PC-9 (cell line): ENCODE measurements around the gene UBA52. TPM values are rescaled to one million over a fixed set of nuclear protein-coding genes. Genes with fewer than 3 reads are reported as not detected.
A peak's percentile ranks its signal among the peaks of the same experiment; 100 is the strongest.

ENCODE experiments used
- BruUV-seq: library from RNA; stranded (reverse); fragments of 400-500 nt; replicated peaks from 2 replicates; lab custom pipeline; 2021; lab: Mats Ljungman, UMichigan
- CTCF ChIA-PET: fragments of 300-600 bp; sonication (Branson Sonifier 250); formaldehyde crosslinking; loops from one replicate; lab custom pipeline; 2022; ENCODE audit warnings: antibody characterized with exemption; lab: Charles Lee
- POLR2A ChIA-PET: fragments of 300-600 bp; sonication (Branson Sonifier 250); formaldehyde crosslinking; loops from one replicate; lab custom pipeline; 2022; ENCODE audit warnings: antibody characterized with exemption; ENCODE audit not compliant: unreplicated experiment; lab: Charles Lee
- DNase-seq, 2 experiments: peaks; one replicate each; pipeline versions ENCODE4 v3.0.0 to v3.0.0-alpha.2; 2015 to 2022; ENCODE audit warnings: mixed read lengths in 1 of 2
- H2AFZ ChIP-seq: fragments of 200-600 bp; sonication (generic); 2 replicates; pipeline ENCODE4 v1.8.1; 2017; ENCODE audit warnings: antibody characterized with exemption
- H3F3A ChIP-seq: fragments of 200-600 bp; sonication (generic); 2 replicates; pipeline ENCODE4 v1.8.1; 2017; ENCODE audit warnings: antibody characterized with exemption, mild to moderate bottlenecking, low read depth; ENCODE audit not compliant: insufficient read depth
- H3K27ac ChIP-seq: fragments of 200-600 bp; sonication (generic); 2 replicates; pipeline ENCODE4 v1.6.1; 2016; ENCODE audit warnings: mixed run types
- H3K27me3 ChIP-seq: fragments of 200-600 bp; sonication (generic); 2 replicates; pipeline ENCODE4 v1.6.1; 2016; ENCODE audit warnings: low read depth, mixed run types; ENCODE audit not compliant: insufficient read depth
- H3K36me3 ChIP-seq: fragments of 200-600 bp; sonication (generic); 2 replicates; pipeline ENCODE4 v1.6.1; 2016; ENCODE audit warnings: low read depth, mixed run types
- H3K4me1 ChIP-seq: fragments of 200-600 bp; sonication (generic); replicated peaks from 2 replicates; pipeline ENCODE4 v1.6.1; 2016; ENCODE audit warnings: mixed run types; ENCODE audit not compliant: insufficient read depth
- H3K4me2 ChIP-seq: fragments of 200-600 bp; sonication (generic); 2 replicates; pipeline ENCODE4 v1.6.1; 2017; ENCODE audit warnings: mixed run types
- H3K4me3 ChIP-seq: fragments of 200-600 bp; sonication (generic); 2 replicates; pipeline ENCODE4 v1.6.1; 2016; ENCODE audit warnings: mixed run types
- H3K79me2 ChIP-seq: fragments of 200-600 bp; sonication (generic); 2 replicates; pipeline ENCODE4 v1.6.1; 2017; ENCODE audit warnings: low read depth, mixed run types
- H3K9me2 ChIP-seq: fragments of 200-600 bp; sonication (generic); 2 replicates; pipeline ENCODE4 v1.8.1; 2017; ENCODE audit warnings: mild to moderate bottlenecking; ENCODE audit not compliant: insufficient read depth
- H3K9me3 ChIP-seq: fragments of 200-600 bp; sonication (generic); 2 replicates; pipeline ENCODE4 v1.8.1; 2016; ENCODE audit warnings: low read depth; ENCODE audit not compliant: insufficient read depth
- H4K20me1 ChIP-seq: fragments of 200-600 bp; sonication (generic); 2 replicates; pipeline ENCODE4 v1.8.1; 2017; ENCODE audit not compliant: insufficient read depth
- CTCF ChIP-seq: fragments of 200-600 bp; sonication (generic); conservative IDR thresholded peaks from 2 replicates; pipeline ENCODE4 v1.6.1; 2017; ENCODE audit warnings: mixed run types, antibody characterized with exemption, mild to moderate bottlenecking, moderate library complexity
- EZH2 ChIP-seq: fragments of 200-600 bp; sonication (generic); IDR thresholded peaks from 2 replicates; pipeline ENCODE4 v1.8.0; 2017; ENCODE audit warnings: antibody characterized with exemption, low read depth
- intact Hi-C: fragments of 100-400 bp; cut with micrococcal nuclease; formaldehyde crosslinking; loops from one replicate; pipeline ENCODE4 v1.10.0; 2022; ENCODE audit not compliant: unreplicated experiment
- total RNA-seq: library from RNA; stranded (reverse); gene quantifications from 2 replicates; pipeline ENCODE4 v1.2.3, GENCODE V29; 2021

UBA52 gene
- total RNA-seq, 1 experiment from 2014 or later = 1,141 TPM

- H3K4me1 ChIP-seq = peaks cover 10% of the 10 kb centered on the region; the same call in 1 of the 2 replicates
- H3K27ac ChIP-seq = no peak overlapping the region
- POLR2A ChIA-PET = interaction anchor here (0.6 to 0.7 kb wide), 5 partner anchors 13 to 622 kb away, joined by 3 to 12 read pairs (median 5); partner anchors contain the start of genes KXD1 and UBA52
- peaks cover 17% of the 10 kb centered on the region for H3K79me2 ChIP-seq
- H3K9me2 ChIP-seq = no peaks in the 10 kb centered on the region
- peaks cover 6% of the 10 kb centered on the region; the same call in 1 of the 2 replicates for H3F3A ChIP-seq
- CTCF ChIA-PET = interaction anchor here (0.8 kb wide), 1 partner anchor 15 kb away, joined by 4 read pairs; no protein-coding TSS in a partner anchor
- intact Hi-C loops = no loop called here
- no peaks in the 10 kb centered on the region for H3K9me3 ChIP-seq
- TF ChIP-seq EZH2 (no peak), CTCF (no peak)
- BruUV-seq = no TSS peak
- H4K20me1 ChIP-seq = no peaks in the 10 kb centered on the region
- H3K27me3 ChIP-seq = no peaks in the 10 kb centered on the region
- DNase-seq = peak; percentile 48 to 77
- peaks cover 22% of the 10 kb centered on the region for H3K36me3 ChIP-seq
- H3K4me3 ChIP-seq = peak overlapping the region; percentile 68
- peak overlapping the region; percentile 83 for H2AFZ ChIP-seq
- H3K4me2 ChIP-seq = peak overlapping the region; percentile 96
These were observed 27.7 kb upstream of the UBA52 start for GRCh38 chr19:18543814-18544475.

DNA sequence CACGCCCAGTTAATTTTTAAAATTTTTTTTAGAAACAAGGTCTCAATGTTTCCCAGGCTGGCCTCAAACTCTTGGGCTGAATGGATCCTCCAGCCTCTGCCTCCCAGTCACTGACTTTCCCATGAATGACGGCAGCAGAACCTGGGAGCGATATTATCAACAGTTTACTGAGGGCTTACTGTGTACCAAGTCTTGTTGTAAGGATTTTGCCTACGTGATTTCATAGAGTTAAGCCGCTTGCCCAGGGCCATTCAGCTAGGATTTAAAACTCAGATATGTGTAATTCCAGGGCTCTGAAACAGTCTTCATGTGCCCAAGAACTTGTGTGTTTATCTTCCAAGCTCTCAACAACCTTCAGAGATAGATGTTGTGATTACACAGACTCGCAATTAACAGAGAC, 20.0 kb upstream of the UBA52 start:
- Histone ChIP-seq H3K4me1 (no peaks in the 10 kb centered on the region), H3K79me2 (no peaks in the 10 kb centered on the region), H3K27ac (no peak overlapping the region), H3K9me2 (no peaks in the 10 kb centered on the region), H3K9me3 (no peaks in the 10 kb centered on the region), H4K20me1 (no peaks in the 10 kb centered on the region), H3K4me3 (no peak overlapping the region), H3K36me3 (no peaks in the 10 kb centered on the region), H3K4me2 (no peak overlapping the region), H3F3A (peaks cover 22% of the 10 kb centered on the region; the same call in 1 of the 2 replicates), H2AFZ (no peak overlapping the region), H3K27me3 (no peaks in the 10 kb centered on the region)
- DNase-seq = no peak
- BruUV-seq = no TSS peak
- intact Hi-C loops = no loop called here
- CTCF ChIA-PET = no interaction called here
- POLR2A ChIA-PET = no interaction called here
- TF ChIP-seq EZH2 = no peak
- no peak for TF ChIP-seq CTCF

DNA sequence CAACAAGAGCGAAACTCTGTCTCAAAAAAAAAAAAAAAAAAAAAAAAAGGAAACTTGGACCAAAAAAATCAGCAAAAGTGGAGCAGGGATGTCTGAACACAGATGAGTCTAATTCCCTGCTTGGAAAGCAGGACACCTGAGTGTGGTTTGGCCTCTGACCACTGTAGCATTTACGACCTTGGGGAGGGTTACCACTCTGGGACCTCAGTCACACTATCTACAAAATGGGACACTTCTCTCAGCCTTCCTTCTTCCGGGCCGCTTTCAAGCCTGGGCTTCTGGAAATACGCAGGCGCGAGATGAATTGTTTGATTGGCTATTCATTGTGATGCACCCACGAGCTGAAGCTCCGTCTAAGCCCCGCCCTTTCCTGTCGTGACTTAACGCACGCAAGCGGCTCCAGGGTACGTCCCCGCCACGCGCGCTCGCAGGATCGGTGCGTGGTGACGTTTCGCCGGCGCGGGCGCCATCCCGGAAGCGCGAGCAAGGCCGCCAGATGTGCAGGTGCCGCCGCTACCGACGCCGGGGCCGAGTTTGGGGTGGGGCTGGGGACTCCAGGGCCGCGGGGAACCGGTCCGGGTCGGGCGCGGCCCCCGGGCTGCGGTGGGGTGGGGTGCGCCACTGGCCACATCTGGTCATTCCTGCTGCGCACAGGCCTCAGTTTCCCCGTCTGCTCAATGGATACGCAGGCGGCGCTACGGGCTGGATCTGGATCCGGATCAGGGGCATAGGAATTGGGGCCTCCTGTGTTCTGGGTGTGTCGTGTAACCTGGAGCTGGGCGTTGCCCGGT, 14.1 kb upstream of the UBA52 start, which contains the start of gene KXD1:
KXD1 (plus strand) TSS at position 460 of the 791 bp plus-strand sequence. CDS start 4,187 bp downstream, outside the sequence.
- H3K9me3 ChIP-seq = no peaks in the 10 kb centered on the region
- peak; percentile 93 to 94 for DNase-seq
- no peaks in the 10 kb centered on the region for H4K20me1 ChIP-seq
- peak within 1 kb of the TSS; percentile 98 for H3K4me2 ChIP-seq
- intact Hi-C loops = loop anchor here (1.0 kb wide), 1 partner anchor 35 kb away; the partner anchor contains the start of gene ELL
- H3K36me3 ChIP-seq = 0 out of 2 replicates have a peak, but pooled peaks cover 5% of the 10 kb centered on the region
- TF ChIP-seq CTCF = 0 out of 2 replicates have a peak, but pooled peaks have one; percentile 17
- TF ChIP-seq EZH2 = no peak
- ChIA-PET CTCF (interaction anchor here (1.0 to 1.1 kb wide), 2 partner anchors 14 to 61 kb away, joined by 5 to 10 read pairs; no protein-coding TSS in a partner anchor), POLR2A (interaction anchor here (0.6 to 0.7 kb wide), 4 partner anchors 14 to 195 kb away, joined by 3 to 5 read pairs (median 4); no protein-coding TSS in a partner anchor)
- peaks cover 37% of the 10 kb centered on the region for H3K79me2 ChIP-seq
- no peaks in the 10 kb centered on the region for H3K27me3 ChIP-seq
- no peaks in the 10 kb centered on the region for H3K9me2 ChIP-seq
- H3K4me1 ChIP-seq = 0 out of 2 replicates have a peak, but pooled peaks cover 10% of the 10 kb centered on the region
- peak within 1 kb of the TSS; percentile 89 for H2AFZ ChIP-seq
- H3K4me3 ChIP-seq = peak within 1 kb of the TSS; percentile 95
- peak within 1 kb of the TSS; percentile 78 for H3K27ac ChIP-seq
- BruUV-seq = no TSS peak
- H3F3A ChIP-seq = peaks cover 38% of the 10 kb centered on the region; the same call in 1 of the 2 replicates
